IMR-90 (cell line): ENCODE results near the gene MBIP. TPM values are rescaled to one million over a fixed set of nuclear protein-coding genes. Genes with fewer than 3 reads are reported as not detected.

Experiments used
- ATAC-seq: fragments of 200-7000 bp; cut with Tn5 transposase; 2 replicates; pipeline ENCODE4 v1.9.1; 2020; ENCODE audit warnings: low read depth, mild to moderate bottlenecking, moderate library complexity
- BruUV-seq: library from RNA; stranded (reverse); fragments of 400-500 nt; replicated peaks from 2 replicates; lab custom pipeline; 2021; lab: Mats Ljungman, UMichigan
- CTCF ChIA-PET: fragments of 300-600 bp; formaldehyde crosslinking; extraction: SDS; loops from one replicate; lab custom pipeline; 2021; ENCODE audit warnings: antibody characterized with exemption; lab: Yijun Ruan, JAX
- POLR2A ChIA-PET: fragments of 300-600 bp; sonication (Branson Sonifier 250); formaldehyde crosslinking; loops from one replicate; lab custom pipeline; 2022; ENCODE audit warnings: antibody characterized with exemption; ENCODE audit not compliant: unreplicated experiment; lab: Charles Lee
- DNase-seq: peaks from one replicate; pipeline ENCODE4 v3.0.0; 2013
- H2AFZ ChIP-seq: replicated peaks from 2 replicates; pipeline ENCODE3; 2013; ENCODE audit warnings: low read length, mild to moderate bottlenecking; ENCODE audit not compliant: poor library complexity
- H2AK5ac ChIP-seq: 2 replicates; pipeline ENCODE4 v1.6.1; 2013; ENCODE audit warnings: low read depth, low read length, inconsistent platforms
- H2AK9ac ChIP-seq: replicated peaks from 2 replicates; pipeline ENCODE3; 2013; ENCODE audit warnings: mild to moderate bottlenecking, low read depth, low read length, moderate library complexity; ENCODE audit not compliant: poor library complexity
- H2BK120ac ChIP-seq: 2 replicates; pipeline ENCODE4 v1.6.1; 2013; ENCODE audit warnings: low read depth, low read length, inconsistent platforms
- H2BK15ac ChIP-seq: 3 replicates; pipeline ENCODE4 v1.6.1; 2013; ENCODE audit warnings: low read depth, low read length, inconsistent platforms
- H2BK20ac ChIP-seq: 2 replicates; pipeline ENCODE4 v1.6.1; 2013; ENCODE audit warnings: low read depth, mild to moderate bottlenecking, inconsistent platforms, low read length, moderate library complexity
- H2BK5ac ChIP-seq: 2 replicates; pipeline ENCODE4 v1.6.1; 2013; ENCODE audit warnings: mild to moderate bottlenecking, low read depth, low read length, inconsistent platforms; ENCODE audit not compliant: poor library complexity, severe bottlenecking
- H3K14ac ChIP-seq: replicated peaks from 2 replicates; pipeline ENCODE4 v1.6.1; 2013; ENCODE audit warnings: low read depth, low read length, inconsistent platforms
- H3K18ac ChIP-seq: 2 replicates; pipeline ENCODE4 v1.6.1; 2013; ENCODE audit warnings: low read depth, low read length, control low read depth
- H3K23ac ChIP-seq: 2 replicates; pipeline ENCODE4 v1.6.1; 2013; ENCODE audit warnings: low read depth, low read length, inconsistent platforms
- H3K27ac ChIP-seq: 2 replicates; pipeline ENCODE4 v1.5.1; 2013; ENCODE audit warnings: mild to moderate bottlenecking, control low read depth, low read length; ENCODE audit not compliant: insufficient read depth
- H3K27me3 ChIP-seq: 2 replicates; pipeline ENCODE4 v1.6.1; 2013; ENCODE audit warnings: low read length; ENCODE audit not compliant: control insufficient read depth, insufficient read depth
- H3K36me3 ChIP-seq: 2 replicates; pipeline ENCODE4 v1.6.1; 2013; ENCODE audit warnings: low read length, mixed read lengths; ENCODE audit not compliant: control insufficient read depth, insufficient read depth
- H3K4ac ChIP-seq: 2 replicates; pipeline ENCODE4 v1.6.1; 2013; ENCODE audit warnings: low read depth, low read length, inconsistent platforms
- H3K4me1 ChIP-seq: 2 replicates; pipeline ENCODE4 v1.6.1; 2013; ENCODE audit warnings: low read length, mixed read lengths; ENCODE audit not compliant: control insufficient read depth, insufficient read depth
- H3K4me2 ChIP-seq: 2 replicates; pipeline ENCODE4 v1.6.1; 2013; ENCODE audit warnings: low read depth, mild to moderate bottlenecking, control low read depth, low read length, moderate library complexity
- H3K4me3 ChIP-seq: 2 replicates; pipeline ENCODE4 v1.5.1; 2013; ENCODE audit warnings: low read depth, mild to moderate bottlenecking, control low read depth, low read length, moderate library complexity; ENCODE audit not compliant: insufficient read depth
- H3K56ac ChIP-seq: 2 replicates; pipeline ENCODE4 v1.6.1; 2013; ENCODE audit warnings: low read length, inconsistent platforms; ENCODE audit not compliant: insufficient read depth; ENCODE audit errors: extremely low read depth
- H3K79me1 ChIP-seq, 2 experiments: 2 replicates each; pipeline ENCODE4 v1.6.1; 2013; ENCODE audit warnings: low read length in 2 of 2, inconsistent platforms in 1 of 2, low read depth in 1 of 2
- H3K9ac ChIP-seq: 2 replicates; pipeline ENCODE4 v1.6.1; 2013; ENCODE audit warnings: low read depth, low read length, control low read depth
- H3K9me1 ChIP-seq: 2 replicates; pipeline ENCODE4 v1.6.1; 2013; ENCODE audit warnings: low read length, inconsistent platforms; ENCODE audit not compliant: insufficient read depth
- H3K9me3 ChIP-seq: 2 replicates; pipeline ENCODE4 v1.6.1; 2013; ENCODE audit warnings: low read length; ENCODE audit not compliant: control insufficient read depth, insufficient read depth
- H4K20me1 ChIP-seq: 2 replicates; pipeline ENCODE4 v1.6.1; 2013; ENCODE audit warnings: low read length, inconsistent platforms; ENCODE audit not compliant: insufficient read depth
- H4K5ac ChIP-seq: 2 replicates; pipeline ENCODE4 v1.6.1; 2013; ENCODE audit warnings: mild to moderate bottlenecking, low read depth, low read length, control low read depth
- H4K8ac ChIP-seq, 2 experiments: 2 replicates each; pipeline ENCODE4 v1.6.1; 2013; ENCODE audit warnings: low read depth in 2 of 2, low read length in 2 of 2, control low read depth in 1 of 2, inconsistent platforms in 1 of 2
- H4K91ac ChIP-seq: 2 replicates; pipeline ENCODE4 v1.6.1; 2013; ENCODE audit warnings: low read depth, low read length, inconsistent platforms; ENCODE audit not compliant: insufficient read depth
- CEBPB ChIP-seq: IDR thresholded peaks from 2 replicates; pipeline ENCODE4 v1.6.1; 2012; ENCODE audit warnings: low read depth, low read length, improper control_type of control experiment
- MXI1 ChIP-seq: IDR thresholded peaks from 2 replicates; pipeline ENCODE4 v1.6.1; 2012; ENCODE audit warnings: low read depth, mild to moderate bottlenecking, low read length, moderate library complexity, borderline replicate concordance
- NFE2L2 ChIP-seq: fragments of 150-350 bp; IDR thresholded peaks from 2 replicates; pipeline ENCODE4 v1.6.1; 2016; ENCODE audit warnings: low read depth, mild to moderate bottlenecking, low read length
- RCOR1 ChIP-seq: IDR thresholded peaks from 2 replicates; pipeline ENCODE4 v1.6.1; 2012; ENCODE audit warnings: mild to moderate bottlenecking, low read length, improper control_type of control experiment; ENCODE audit not compliant: insufficient replicate concordance
- SMC3 ChIP-seq: fragments of 150-350 bp; IDR thresholded peaks from 2 replicates; pipeline ENCODE4 v1.6.1; 2016; ENCODE audit warnings: low read depth, mild to moderate bottlenecking, antibody characterized with exemption, low read length, moderate library complexity
- WGBS, 2 experiments: methylation state at CpG; one replicate each; pipeline versions ENCODE4 v1.1.5 to v1.1.7; 2013; ENCODE audit warnings: missing lambda C conversion rate in 2 of 2; ENCODE audit not compliant: insufficient read length in 1 of 2; ENCODE audit errors: extremely low coverage in 2 of 2; 5-methylcytosine and 5-hydroxymethylcytosine counted together
- dilution Hi-C: fragments of 300-500 bp; cut with HindIII; formaldehyde crosslinking; loops from one replicate; pipeline ENCODE4 v1.14.3; 2018; ENCODE audit warnings: low sequenced_read_pairs; ENCODE audit not compliant: unreplicated experiment
- in situ Hi-C: fragments of 300-500 bp; cut with MboI; formaldehyde crosslinking; loops from 3 replicates; pipeline ENCODE4 v1.14.3; 2019; ENCODE audit warnings: low sequenced_read_pairs, inconsistent platforms, mixed read lengths
- intact Hi-C: fragments of 100-400 bp; cut with micrococcal nuclease; formaldehyde crosslinking; loops from 2 replicates; pipeline ENCODE4 v1.10.0; 2022
- polyA plus RNA-seq, 3 experiments: library from polyadenylated mRNA; depleted of rRNA; stranded (reverse); fragments of >200 nt; gene quantifications; 2 replicates each; pipeline ENCODE4 v1.2.3, GENCODE V29; 2012; ENCODE audit warnings: low replicate concordance in 1 of 3
- total RNA-seq: library from RNA; depleted of rRNA; stranded (reverse); fragments of >200 nt; gene quantifications from 2 replicates; pipeline ENCODE4 v1.2.3, GENCODE V29; 2012
- TF ChIP-seq, protein P1 (sequence below): conservative IDR thresholded peaks from 2 replicates; pipeline ENCODE4 v1.5.1; 2012; ENCODE audit warnings: mild to moderate bottlenecking, low read depth, low read length, improper control_type of control experiment
- TF ChIP-seq, protein P2 (sequence below): fragments of 150-350 bp; IDR thresholded peaks from 2 replicates; pipeline ENCODE4 v1.6.1; 2017; ENCODE audit warnings: mild to moderate bottlenecking, antibody characterized with exemption, low read length, low read depth

MBIP gene
- total and polyA plus RNA-seq, 2 of the 4 experiments (the other 2 are of a cell fraction): 9.3 to 17.4 TPM

DNA sequence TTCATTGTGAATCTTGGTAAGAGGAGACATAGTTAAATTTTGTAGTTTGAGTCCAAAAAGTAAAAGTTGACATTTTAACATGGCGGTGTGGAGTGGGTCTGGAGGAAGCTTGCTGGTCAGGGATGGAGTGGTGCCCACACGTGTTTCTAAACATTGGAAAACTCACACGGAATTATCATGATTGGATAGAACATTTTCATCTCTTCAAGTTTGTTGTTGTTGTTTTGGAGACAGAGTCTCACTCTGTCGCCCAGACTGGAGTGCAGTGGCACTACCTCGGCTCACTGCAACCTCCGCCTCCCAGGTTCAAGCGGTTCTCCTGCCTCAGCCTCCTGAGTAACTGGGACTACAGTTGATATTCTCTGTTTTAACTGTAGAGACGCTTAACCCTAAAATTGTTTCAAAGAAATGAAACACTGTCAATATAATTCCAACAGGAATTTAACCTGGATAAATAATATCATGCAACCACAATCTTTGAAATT is 502 bp upstream of the MBIP start:
- no peak overlapping the region for H2AK5ac ChIP-seq
- H2AK9ac ChIP-seq: no peak overlapping the region
- H3K27me3 ChIP-seq: no peaks in the 10 kb centered on the region
- no peak overlapping the region for H3K23ac ChIP-seq
- TF ChIP-seq CEBPB (no peak), RCOR1 (no peak), MXI1 (no peak), NFE2L2 (no peak), SMC3 (no peak)
- TF ChIP-seq, protein P1, sequence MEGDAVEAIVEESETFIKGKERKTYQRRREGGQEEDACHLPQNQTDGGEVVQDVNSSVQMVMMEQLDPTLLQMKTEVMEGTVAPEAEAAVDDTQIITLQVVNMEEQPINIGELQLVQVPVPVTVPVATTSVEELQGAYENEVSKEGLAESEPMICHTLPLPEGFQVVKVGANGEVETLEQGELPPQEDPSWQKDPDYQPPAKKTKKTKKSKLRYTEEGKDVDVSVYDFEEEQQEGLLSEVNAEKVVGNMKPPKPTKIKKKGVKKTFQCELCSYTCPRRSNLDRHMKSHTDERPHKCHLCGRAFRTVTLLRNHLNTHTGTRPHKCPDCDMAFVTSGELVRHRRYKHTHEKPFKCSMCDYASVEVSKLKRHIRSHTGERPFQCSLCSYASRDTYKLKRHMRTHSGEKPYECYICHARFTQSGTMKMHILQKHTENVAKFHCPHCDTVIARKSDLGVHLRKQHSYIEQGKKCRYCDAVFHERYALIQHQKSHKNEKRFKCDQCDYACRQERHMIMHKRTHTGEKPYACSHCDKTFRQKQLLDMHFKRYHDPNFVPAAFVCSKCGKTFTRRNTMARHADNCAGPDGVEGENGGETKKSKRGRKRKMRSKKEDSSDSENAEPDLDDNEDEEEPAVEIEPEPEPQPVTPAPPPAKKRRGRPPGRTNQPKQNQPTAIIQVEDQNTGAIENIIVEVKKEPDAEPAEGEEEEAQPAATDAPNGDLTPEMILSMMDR: no peak
- TF ChIP-seq, protein P2, sequence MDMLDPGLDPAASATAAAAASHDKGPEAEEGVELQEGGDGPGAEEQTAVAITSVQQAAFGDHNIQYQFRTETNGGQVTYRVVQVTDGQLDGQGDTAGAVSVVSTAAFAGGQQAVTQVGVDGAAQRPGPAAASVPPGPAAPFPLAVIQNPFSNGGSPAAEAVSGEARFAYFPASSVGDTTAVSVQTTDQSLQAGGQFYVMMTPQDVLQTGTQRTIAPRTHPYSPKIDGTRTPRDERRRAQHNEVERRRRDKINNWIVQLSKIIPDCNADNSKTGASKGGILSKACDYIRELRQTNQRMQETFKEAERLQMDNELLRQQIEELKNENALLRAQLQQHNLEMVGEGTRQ: no peak
- peak overlapping the region; percentile 88 for H4K5ac ChIP-seq
- peak overlapping the region; percentile 10; the same call in 1 of the 2 replicates for H4K91ac ChIP-seq
- in situ Hi-C loops: no loop called here
- H3K14ac ChIP-seq: peak overlapping the region; percentile 43
- H3K9me3 ChIP-seq: no peaks in the 10 kb centered on the region
- dilution Hi-C loops: no loop called here
- DNase-seq (no peak), ATAC-seq (peak; percentile 6; the same call in 1 of the 2 replicates)
- H2BK15ac ChIP-seq: peak overlapping the region; percentile 8; the same call in 1 of the 3 replicates
- intact Hi-C loops: loop anchor here (1.0 kb wide), 2 partner anchors 53 to 251 kb away; no protein-coding TSS in a partner anchor
- H4K20me1 ChIP-seq: peaks cover 4% of the 10 kb centered on the region; the same call in 1 of the 2 replicates
- no peak overlapping the region for H3K27ac ChIP-seq
- H3K79me1 ChIP-seq: peaks cover 3 to 9% of the 10 kb centered on the region in 2 experiments; a peak in 3 of 4 replicates
- no peaks in the 10 kb centered on the region for H3K9me1 ChIP-seq
- H3K4me2 ChIP-seq: peak overlapping the region; percentile 86
- no peak overlapping the region for H3K9ac ChIP-seq
- 0 out of 2 replicates have a peak overlapping the region, but pooled peaks have one; percentile 31 for H3K18ac ChIP-seq
- WGBS, 2 experiments: no CpG with 5 or more reads among the region's 8 CpGs
- no peaks in the 10 kb centered on the region for H3K36me3 ChIP-seq
- ChIA-PET POLR2A (interaction anchor here (0.6 kb wide), 1 partner anchor 32 kb away, joined by 3 read pairs; no protein-coding TSS in a partner anchor), CTCF (interaction anchor here (1.0 kb wide), 1 partner anchor 250 kb away, joined by 3 read pairs; no protein-coding TSS in a partner anchor)
- peak overlapping the region; percentile 86 for H2AFZ ChIP-seq
- no peak overlapping the region for H2BK120ac ChIP-seq
- peak overlapping the region; percentile 77 for H3K4me3 ChIP-seq
- BruUV-seq: no TSS peak
- no peaks in the 10 kb centered on the region for H3K4me1 ChIP-seq
- no peak overlapping the region for H2BK20ac ChIP-seq
- H3K56ac ChIP-seq: peak overlapping the region; percentile 25; the same call in 1 of the 2 replicates
- peak overlapping the region; percentile 92 to 93 for H4K8ac ChIP-seq
- no peak overlapping the region for H2BK5ac ChIP-seq
- H3K4ac ChIP-seq: peak overlapping the region; percentile 30; the same call in 1 of the 2 replicates
